ENCODE data around the gene ATP4B. TPM values are rescaled to one million over a fixed set of nuclear protein-coding genes. Genes with fewer than 3 reads are reported as not detected.

Gene ATP4B
- total RNA-seq, 1 experiment from 2014 or later: not detected

DNA sequence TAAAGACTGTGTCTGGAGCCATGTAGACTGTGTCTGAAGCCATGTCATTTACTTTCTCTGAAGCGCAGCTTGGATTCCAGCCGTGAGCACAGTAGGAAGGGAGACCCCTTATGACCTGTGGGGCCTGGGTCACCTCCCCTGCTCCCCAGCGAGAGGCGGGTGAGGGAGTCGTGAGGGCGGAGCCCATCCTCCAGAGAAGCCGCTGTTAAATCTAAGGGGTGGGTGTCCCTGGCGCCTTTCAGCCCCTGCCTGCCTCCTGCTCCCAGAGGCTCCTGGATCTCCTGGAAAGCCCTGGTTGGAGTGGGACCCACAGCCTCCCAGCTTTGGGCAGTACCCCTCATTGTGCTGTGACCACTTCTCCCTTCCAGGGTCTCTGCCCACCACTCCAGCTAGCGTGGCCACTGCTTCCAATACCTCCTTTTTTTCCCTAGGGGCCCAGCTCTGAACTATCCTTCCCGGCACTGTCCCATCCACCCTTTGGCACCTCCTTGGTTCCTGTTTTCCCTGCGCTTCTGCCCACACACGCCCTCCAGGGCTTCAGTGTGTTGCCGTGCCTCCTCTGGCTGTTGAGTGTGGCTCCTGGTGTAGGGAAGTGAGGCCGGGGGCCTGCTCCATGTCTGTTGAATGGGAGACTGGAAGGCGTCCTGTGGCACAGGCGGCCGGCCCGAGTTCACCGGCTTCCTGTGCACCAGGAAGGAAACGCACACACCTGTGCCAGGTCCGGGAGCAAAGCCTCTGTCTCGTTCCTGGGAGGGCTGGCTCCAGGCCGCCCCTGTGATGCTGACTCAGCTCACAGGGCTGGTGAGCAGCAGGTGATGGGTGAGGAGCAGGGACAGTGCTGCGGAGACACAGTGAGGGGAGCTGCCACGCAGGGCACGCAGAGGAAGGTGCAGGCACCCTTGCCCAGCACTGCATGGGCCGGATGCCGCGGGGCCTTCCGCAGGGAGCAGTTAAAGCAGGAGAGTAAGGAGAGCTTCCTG lies 29.4 kb downstream of the ATP4B start:
- no peak overlapping the region for H2AFZ ChIP-seq (ENCODE audit: low read depth, low read length, poor library complexity, severe bottlenecking)
- no peak overlapping the region for H3K27ac ChIP-seq (ENCODE audit: low read depth, low read length)
- DNase-seq (ENCODE audit: low read depth, low spot score) (no peak), ATAC-seq (no peak)
- BruUV-seq (replicated peaks): no TSS peak
- intact Hi-C loops (cut with micrococcal nuclease): no loop called here
- no peaks in the 10 kb centered on the region for H3K27me3 ChIP-seq (ENCODE audit: insufficient read depth, low read length)
- POLR2A ChIA-PET: no interaction called here
- H3K4me1 ChIP-seq (ENCODE audit: control insufficient read depth in 1 of 2, insufficient read depth in 2 of 2, low read length in 2 of 2): no peaks in the 10 kb centered on the region
- peaks cover 6% of the 10 kb centered on the region; the same call in 1 of the 2 replicates for H4K20me1 ChIP-seq (ENCODE audit: insufficient read depth)
- peaks cover 19 to 62% of the 10 kb centered on the region in 2 experiments for H3K36me3 ChIP-seq (ENCODE audit: control insufficient read depth in 1 of 2, insufficient read depth in 2 of 2, low read length in 2 of 2)
- H3K9me3 ChIP-seq (ENCODE audit: control insufficient read depth in 1 of 2, insufficient read depth in 1 of 2, low read depth in 1 of 2, low read length in 2 of 2): no peaks in the 10 kb centered on the region
- H3K4me2 ChIP-seq (ENCODE audit: low read length): no peak overlapping the region
- RAD21 ChIA-PET (ENCODE audit: low non-redundant PET in 1 of 2, low total read pairs in 2 of 2, uncharacterized antibody in 2 of 2, unreplicated experiment in 2 of 2): no interaction called here
- H3K9ac ChIP-seq (ENCODE audit: low read length): no peak overlapping the region
- CTCF ChIA-PET: no interaction called here
- no peak for TF ChIP-seq CEBPB (IDR thresholded peaks at IDR 0.05; ENCODE audit: low read depth)
- no peak for TF ChIP-seq JUND (IDR thresholded peaks at IDR 0.05)
- no peak for TF ChIP-seq EGR1 (IDR thresholded peaks at IDR 0.05; ENCODE audit: low read depth)
- no peak for TF ChIP-seq ATF3 (IDR thresholded peaks at IDR 0.05)
- TF ChIP-seq, protein P1, sequence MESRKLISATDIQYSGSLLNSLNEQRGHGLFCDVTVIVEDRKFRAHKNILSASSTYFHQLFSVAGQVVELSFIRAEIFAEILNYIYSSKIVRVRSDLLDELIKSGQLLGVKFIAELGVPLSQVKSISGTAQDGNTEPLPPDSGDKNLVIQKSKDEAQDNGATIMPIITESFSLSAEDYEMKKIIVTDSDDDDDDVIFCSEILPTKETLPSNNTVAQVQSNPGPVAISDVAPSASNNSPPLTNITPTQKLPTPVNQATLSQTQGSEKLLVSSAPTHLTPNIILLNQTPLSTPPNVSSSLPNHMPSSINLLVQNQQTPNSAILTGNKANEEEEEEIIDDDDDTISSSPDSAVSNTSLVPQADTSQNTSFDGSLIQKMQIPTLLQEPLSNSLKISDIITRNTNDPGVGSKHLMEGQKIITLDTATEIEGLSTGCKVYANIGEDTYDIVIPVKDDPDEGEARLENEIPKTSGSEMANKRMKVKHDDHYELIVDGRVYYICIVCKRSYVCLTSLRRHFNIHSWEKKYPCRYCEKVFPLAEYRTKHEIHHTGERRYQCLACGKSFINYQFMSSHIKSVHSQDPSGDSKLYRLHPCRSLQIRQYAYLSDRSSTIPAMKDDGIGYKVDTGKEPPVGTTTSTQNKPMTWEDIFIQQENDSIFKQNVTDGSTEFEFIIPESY (IDR thresholded peaks at IDR 0.05; ENCODE audit: extremely low read depth, insufficient replicate concordance, low read length): no peak
- no peak for TF ChIP-seq TCF7L2 (IDR thresholded peaks at IDR 0.05; ENCODE audit: borderline replicate concordance, extremely low read depth, insufficient read depth, insufficient read length)
- H3K4me3 ChIP-seq (replicated peaks in 1 of 2; ENCODE audit: low read depth in 1 of 2, low read length in 2 of 2): no peak overlapping the region
- peaks cover 89% of the 10 kb centered on the region for H3K79me2 ChIP-seq (ENCODE audit: insufficient read depth, low read length)
- no peaks in the 10 kb centered on the region for H3K9me2 ChIP-seq (ENCODE audit: insufficient read depth)
